IPS DF 4.7 (cell line): ENCODE data around the gene MET.
"Not testable (repeated sequence)": the region's sequence is repeated elsewhere in the genome, so short reads cannot be mapped to it uniquely, and the experiment has no call there.

Experiments used
- DNase-seq: peaks from one replicate; pipeline ENCODE4 v3.0.0-alpha.2; 2013; ENCODE audit warnings: low spot score; ENCODE audit errors: extremely low read depth

Gene MET

GRCh38 chr7:116697761-116698160 is 25.8 kb downstream of the MET start:
- DNase-seq = no peak

GRCh38 chr7:116698396-116698795 is 26.4 kb downstream of the MET start:
- no peak for DNase-seq

GRCh38 chr7:116698930-116699721 is 27.1 kb downstream of the MET start:
- no peak for DNase-seq

- no peak for DNase-seq
Observed at GRCh38 chr7:116699722-116700120, 27.7 kb downstream of the MET start.

GRCh38 chr7:116702046-116702785 is 30.2 kb downstream of the MET start:
- DNase-seq = no peak

- DNase-seq = no peak
Observed at GRCh38 chr7:116704650-116705228, 32.7 kb downstream of the MET start.

- no peak for DNase-seq
Observed at GRCh38 chr7:116705419-116705818, 33.4 kb downstream of the MET start.

GRCh38 chr7:116706668-116707126 is 34.7 kb downstream of the MET start:
- DNase-seq = no peak

GRCh38 chr7:116707289-116707688 is 35.3 kb downstream of the MET start:
- DNase-seq = no peak

- no peak for DNase-seq
Observed at GRCh38 chr7:116708248-116708647, 36.3 kb downstream of the MET start.

- no peak for DNase-seq
Observed at GRCh38 chr7:116708861-116709260, 36.9 kb downstream of the MET start.

- no peak for DNase-seq
Observed at GRCh38 chr7:116709336-116709735, 37.3 kb downstream of the MET start.

GRCh38 chr7:116710764-116711452 is 38.9 kb downstream of the MET start:
- no peak for DNase-seq

GRCh38 chr7:116711790-116712189 is 39.8 kb downstream of the MET start:
- no peak for DNase-seq

GRCh38 chr7:116713500-116713899 is 41.5 kb downstream of the MET start:
- no peak for DNase-seq

- no peak for DNase-seq
Observed at GRCh38 chr7:116713918-116714317, 41.9 kb downstream of the MET start.

GRCh38 chr7:116715077-116715476 is 43.1 kb downstream of the MET start:
- no peak for DNase-seq

GRCh38 chr7:116717137-116717536 is 45.1 kb downstream of the MET start:
- DNase-seq = no peak

- not testable (repeated sequence) for DNase-seq
Observed at GRCh38 chr7:116723959-116724529, 52.0 kb downstream of the MET start.

GRCh38 chr7:116724560-116725231 is 52.7 kb downstream of the MET start:
- no peak for DNase-seq

GRCh38 chr7:116726149-116726548 is 54.2 kb downstream of the MET start:
- no peak for DNase-seq
